ENCODE data around the gene CALD1.

CALD1 gene

GRCh38 chr7:134927076-134927475 lies 147.6 kb downstream of the CALD1 start:
- DNase-seq (ENCODE audit: insufficient read length, low spot score) (no peak), FAIRE-seq (no peak)
- TF ChIP-seq CTCF (IDR thresholded peaks at IDR 0.05; ENCODE audit: insufficient read depth, missing control alignments) = no peak

GRCh38 chr7:134927723-134928122 lies 148.3 kb downstream of the CALD1 start:
- no peak for FAIRE-seq
- DNase-seq (ENCODE audit: insufficient read length, low spot score) = no peak
- no peak for TF ChIP-seq CTCF (IDR thresholded peaks at IDR 0.05; ENCODE audit: insufficient read depth, missing control alignments)

GRCh38 chr7:134928554-134928953 lies 149.1 kb downstream of the CALD1 start:
- DNase-seq (ENCODE audit: insufficient read length, low spot score) (no peak), FAIRE-seq (no peak)
- no peak for TF ChIP-seq CTCF (IDR thresholded peaks at IDR 0.05; ENCODE audit: insufficient read depth, missing control alignments)

GRCh38 chr7:134931487-134931886 lies 152.1 kb downstream of the CALD1 start:
- DNase-seq (ENCODE audit: insufficient read length, low spot score) = no peak
- no peak for TF ChIP-seq CTCF (IDR thresholded peaks at IDR 0.05; ENCODE audit: insufficient read depth, missing control alignments)
- no peak for FAIRE-seq

GRCh38 chr7:134932707-134933370 lies 153.4 kb downstream of the CALD1 start:
- TF ChIP-seq CTCF (IDR thresholded peaks at IDR 0.05; ENCODE audit: insufficient read depth, missing control alignments) = no peak
- DNase-seq (ENCODE audit: insufficient read length, low spot score) (no peak), FAIRE-seq (no peak)

GRCh38 chr7:134933460-134934068 lies 154.1 kb downstream of the CALD1 start:
- TF ChIP-seq CTCF (IDR thresholded peaks at IDR 0.05; ENCODE audit: insufficient read depth, missing control alignments) = no peak
- DNase-seq (ENCODE audit: insufficient read length, low spot score) (no peak), FAIRE-seq (no peak)

- DNase-seq (ENCODE audit: insufficient read length, low spot score) = no peak
- FAIRE-seq = no peak
- TF ChIP-seq CTCF (IDR thresholded peaks at IDR 0.05; ENCODE audit: insufficient read depth, missing control alignments) = no peak
These were observed 156.3 kb downstream of the CALD1 start for GRCh38 chr7:134935701-134936100.

All from D721Med (cell line).